GM23338 (cell line): ENCODE data around the gene SH3BGR. TPM values are rescaled to one million over a fixed set of nuclear protein-coding genes. Genes with fewer than 3 reads are reported as not detected.

Experiments
- ATAC-seq: fragments of 200-7000 bp; cut with Tn5 transposase; 3 replicates; pipeline ENCODE4 v1.9.1; 2020
- DNase-seq: peaks from one replicate; pipeline ENCODE4 v3.0.0-alpha.2; 2015; ENCODE audit warnings: low spot score
- H2AFZ ChIP-seq: fragments of 200-600 bp; sonication (generic); 2 replicates; pipeline ENCODE4 v1.8.0; 2016; ENCODE audit warnings: antibody characterized with exemption, mild to moderate bottlenecking, moderate library complexity
- H3F3A ChIP-seq: fragments of 200-600 bp; sonication (generic); replicated peaks from 2 replicates; pipeline ENCODE4 v1.8.0; 2017; ENCODE audit warnings: antibody characterized with exemption, mixed run types, low read depth
- H3K27ac ChIP-seq: fragments of 200-600 bp; sonication (generic); 2 replicates; pipeline ENCODE4 v1.6.1; 2016; ENCODE audit warnings: low read depth
- H3K27me3 ChIP-seq: fragments of 200-600 bp; sonication (generic); 2 replicates; pipeline ENCODE4 v1.8.0; 2016; ENCODE audit warnings: mild to moderate bottlenecking, mixed run types, moderate library complexity; ENCODE audit not compliant: insufficient read depth
- H3K36me3 ChIP-seq: fragments of 200-600 bp; sonication (generic); 2 replicates; pipeline ENCODE4 v1.8.0; 2016; ENCODE audit warnings: mild to moderate bottlenecking; ENCODE audit not compliant: insufficient read depth
- H3K4me1 ChIP-seq: fragments of 200-600 bp; sonication (generic); 2 replicates; pipeline ENCODE4 v1.8.0; 2016; ENCODE audit warnings: mild to moderate bottlenecking, moderate library complexity; ENCODE audit not compliant: insufficient read depth
- H3K4me2 ChIP-seq: fragments of 200-600 bp; sonication (generic); 2 replicates; pipeline ENCODE4 v1.7.1; 2017; ENCODE audit warnings: mixed run types
- H3K4me3 ChIP-seq: fragments of 200-600 bp; sonication (generic); 2 replicates; pipeline ENCODE4 v1.6.1; 2016; ENCODE audit warnings: mixed run types
- H3K79me2 ChIP-seq: fragments of 200-600 bp; sonication (generic); replicated peaks from 2 replicates; pipeline ENCODE4 v1.8.0; 2017; ENCODE audit warnings: mild to moderate bottlenecking; ENCODE audit not compliant: insufficient read depth
- H3K9me2 ChIP-seq: fragments of 200-600 bp; sonication (generic); 2 replicates; pipeline ENCODE4 v1.8.0; 2017; ENCODE audit not compliant: insufficient read depth
- H4K20me1 ChIP-seq: fragments of 200-600 bp; sonication (generic); replicated peaks from 2 replicates; pipeline ENCODE4 v1.8.0; 2017; ENCODE audit warnings: mild to moderate bottlenecking; ENCODE audit not compliant: insufficient read depth
- H3K27ac Mint-ChIP-seq: 2 replicates; pipeline ENCODE4 v1.8.0; 2020; ENCODE audit warnings: inconsistent platforms, mild to moderate bottlenecking, moderate library complexity, mixed read lengths
- H3K27me3 Mint-ChIP-seq: 3 replicates; pipeline ENCODE4 v1.8.0; 2022; ENCODE audit warnings: low read depth, mild to moderate bottlenecking, moderate library complexity, mixed read lengths, inconsistent platforms; ENCODE audit not compliant: insufficient read depth, poor library complexity
- H3K36me3 Mint-ChIP-seq: 3 replicates; pipeline ENCODE4 v1.8.0; 2021; ENCODE audit warnings: low read depth, mild to moderate bottlenecking, inconsistent platforms, moderate library complexity, mixed read lengths
- H3K4me1 Mint-ChIP-seq: 3 replicates; pipeline ENCODE4 v1.8.0; 2020; ENCODE audit warnings: mild to moderate bottlenecking, inconsistent platforms, mixed read lengths
- H3K4me3 Mint-ChIP-seq: 3 replicates; pipeline ENCODE4 v1.8.0; 2021; ENCODE audit warnings: moderate library complexity, mild to moderate bottlenecking, inconsistent platforms, mixed read lengths
- H3K9me3 Mint-ChIP-seq: 3 replicates; pipeline ENCODE4 v1.8.0; 2020; ENCODE audit warnings: moderate library complexity, mild to moderate bottlenecking, inconsistent platforms, mixed read lengths
- EZH2phosphoT487 ChIP-seq: fragments of 200-600 bp; sonication (generic); IDR thresholded peaks from one replicate; pipeline ENCODE4 v1.8.1; 2018; ENCODE audit warnings: antibody characterized with exemption; ENCODE audit not compliant: unreplicated experiment
- POLR2AphosphoS5 ChIP-seq: IDR thresholded peaks from 2 replicates; pipeline ENCODE4 v1.6.1; 2016; ENCODE audit warnings: antibody characterized with exemption, low read depth
- ZNF114 ChIP-seq: fragments of 250-450 bp; sonication (Bioruptor Pico); IDR thresholded peaks from 2 replicates; pipeline ENCODE4 v1.5.0; 2020; ENCODE audit warnings: mild to moderate bottlenecking, moderate library complexity
- polyA plus RNA-seq: library from polyadenylated mRNA; unstranded; fragments of >200 nt; fragmentation: Nextera tagmentation; extraction: Ambion mirVana; gene quantifications from 2 replicates; pipeline ENCODE4 v1.2.1, GENCODE V29; 2016
- total RNA-seq: library from RNA; depleted of rRNA; stranded (reverse); fragments of >200 nt; shearing (Covaris generic); gene quantifications from 2 replicates; pipeline ENCODE4 v1.2.3, GENCODE V29; 2014
- TF ChIP-seq, protein P1 (sequence below), 2 experiments: fragments of 200-600 bp in 1 of 2; sonication (generic) in 1 of 2; conservative IDR thresholded peaks; 2 replicates each; pipeline versions ENCODE4 v1.5.1 to v1.6.1; 2016 to 2017; ENCODE audit warnings: antibody characterized with exemption in 2 of 2, low read depth in 2 of 2, mild to moderate bottlenecking in 2 of 2, moderate library complexity in 1 of 2
- TF ChIP-seq, protein P2 (sequence below): fragments of 250-450 bp; sonication (Bioruptor Pico); IDR thresholded peaks from 2 replicates; pipeline ENCODE4 v1.5.0; 2020; ENCODE audit warnings: mild to moderate bottlenecking, moderate library complexity

SH3BGR gene
- total and polyA plus RNA-seq, 2 experiments from 2014 or later = 5.9 to 18.9 TPM

DNA sequence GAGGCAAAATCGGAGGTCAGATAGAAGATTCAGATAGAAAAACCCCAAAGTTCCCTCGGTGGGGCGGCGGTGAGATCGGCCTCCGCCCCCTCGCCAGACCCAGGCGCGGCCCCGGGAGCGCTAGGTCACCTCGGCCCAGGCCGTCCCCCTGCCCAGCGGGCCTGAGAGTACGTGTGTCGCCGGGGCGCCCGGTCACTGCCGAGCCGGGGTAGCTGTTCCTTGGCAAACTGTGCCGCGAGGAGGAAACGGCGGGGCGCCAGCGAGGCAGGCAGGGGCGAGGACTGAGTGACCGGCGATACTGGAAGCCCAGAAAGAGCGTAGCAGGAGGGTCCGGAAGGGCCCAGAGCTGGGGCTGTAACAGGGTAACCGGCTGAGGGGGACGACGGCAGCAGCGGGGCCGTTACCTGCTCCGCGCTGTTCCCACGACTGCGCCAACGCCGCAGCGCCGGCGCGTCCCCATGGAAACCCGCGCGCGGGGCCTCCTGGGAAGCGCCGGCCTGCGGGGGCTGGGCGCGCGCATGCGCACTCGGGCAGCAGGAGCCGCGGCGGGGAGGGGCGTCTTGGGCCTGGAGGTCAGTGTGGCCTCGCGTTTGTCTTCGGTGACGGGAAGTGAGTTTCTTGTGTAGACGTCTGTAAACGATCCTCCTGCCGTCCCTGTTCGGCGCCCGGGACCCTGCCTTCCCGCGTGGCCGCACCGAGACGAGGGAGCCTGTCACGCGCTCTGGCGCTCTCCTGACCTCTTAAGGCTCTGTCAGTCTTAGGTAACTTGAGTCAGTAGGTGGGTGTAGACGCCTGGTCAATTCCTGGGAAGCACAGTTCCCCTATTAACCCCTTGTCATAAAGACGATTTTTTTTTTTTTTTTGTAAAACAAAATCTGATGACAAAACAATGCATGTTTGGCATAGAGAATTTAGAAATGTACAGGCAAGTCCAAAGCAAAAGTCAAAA lies 6.2 kb upstream of the SH3BGR start, which contains the start of gene LCA5L:
LCA5L (minus strand) TSS at position 458 of the 949 bp plus-strand sequence. CDS start 17,285 bp downstream, outside the sequence.
- no peaks in the 10 kb centered on the region for H3K36me3 ChIP-seq
- H3K79me2 ChIP-seq = no peaks in the 10 kb centered on the region
- Mint-ChIP-seq H3K9me3 (no peaks in the 10 kb centered on the region), H3K4me1 (peaks cover 29% of the 10 kb centered on the region), H3K27ac (peak within 1 kb of the TSS; percentile 91), H3K4me3 (peak within 1 kb of the TSS; percentile 89), H3K27me3 (peaks cover 9% of the 10 kb centered on the region), H3K36me3 (no peaks in the 10 kb centered on the region; the same call in 2 of the 3 replicates)
- DNase-seq (peak; percentile 94), ATAC-seq (peak; percentile 87)
- H2AFZ ChIP-seq = peak within 1 kb of the TSS; percentile 98
- H4K20me1 ChIP-seq = no peaks in the 10 kb centered on the region
- TF ChIP-seq, protein P1, sequence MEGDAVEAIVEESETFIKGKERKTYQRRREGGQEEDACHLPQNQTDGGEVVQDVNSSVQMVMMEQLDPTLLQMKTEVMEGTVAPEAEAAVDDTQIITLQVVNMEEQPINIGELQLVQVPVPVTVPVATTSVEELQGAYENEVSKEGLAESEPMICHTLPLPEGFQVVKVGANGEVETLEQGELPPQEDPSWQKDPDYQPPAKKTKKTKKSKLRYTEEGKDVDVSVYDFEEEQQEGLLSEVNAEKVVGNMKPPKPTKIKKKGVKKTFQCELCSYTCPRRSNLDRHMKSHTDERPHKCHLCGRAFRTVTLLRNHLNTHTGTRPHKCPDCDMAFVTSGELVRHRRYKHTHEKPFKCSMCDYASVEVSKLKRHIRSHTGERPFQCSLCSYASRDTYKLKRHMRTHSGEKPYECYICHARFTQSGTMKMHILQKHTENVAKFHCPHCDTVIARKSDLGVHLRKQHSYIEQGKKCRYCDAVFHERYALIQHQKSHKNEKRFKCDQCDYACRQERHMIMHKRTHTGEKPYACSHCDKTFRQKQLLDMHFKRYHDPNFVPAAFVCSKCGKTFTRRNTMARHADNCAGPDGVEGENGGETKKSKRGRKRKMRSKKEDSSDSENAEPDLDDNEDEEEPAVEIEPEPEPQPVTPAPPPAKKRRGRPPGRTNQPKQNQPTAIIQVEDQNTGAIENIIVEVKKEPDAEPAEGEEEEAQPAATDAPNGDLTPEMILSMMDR (conservative IDR thresholded peaks at IDR 0.05; ENCODE audit: low read depth in 2 of 2) = 0 out of 4 replicates have a peak, but pooled peaks of 1 of the 2 experiments have one; percentile 7
- TF ChIP-seq ZNF114 (CRISPR knock-in tag) = no peak
- TF ChIP-seq POLR2AphosphoS5 = peak; percentile 67
- TF ChIP-seq, protein P2, sequence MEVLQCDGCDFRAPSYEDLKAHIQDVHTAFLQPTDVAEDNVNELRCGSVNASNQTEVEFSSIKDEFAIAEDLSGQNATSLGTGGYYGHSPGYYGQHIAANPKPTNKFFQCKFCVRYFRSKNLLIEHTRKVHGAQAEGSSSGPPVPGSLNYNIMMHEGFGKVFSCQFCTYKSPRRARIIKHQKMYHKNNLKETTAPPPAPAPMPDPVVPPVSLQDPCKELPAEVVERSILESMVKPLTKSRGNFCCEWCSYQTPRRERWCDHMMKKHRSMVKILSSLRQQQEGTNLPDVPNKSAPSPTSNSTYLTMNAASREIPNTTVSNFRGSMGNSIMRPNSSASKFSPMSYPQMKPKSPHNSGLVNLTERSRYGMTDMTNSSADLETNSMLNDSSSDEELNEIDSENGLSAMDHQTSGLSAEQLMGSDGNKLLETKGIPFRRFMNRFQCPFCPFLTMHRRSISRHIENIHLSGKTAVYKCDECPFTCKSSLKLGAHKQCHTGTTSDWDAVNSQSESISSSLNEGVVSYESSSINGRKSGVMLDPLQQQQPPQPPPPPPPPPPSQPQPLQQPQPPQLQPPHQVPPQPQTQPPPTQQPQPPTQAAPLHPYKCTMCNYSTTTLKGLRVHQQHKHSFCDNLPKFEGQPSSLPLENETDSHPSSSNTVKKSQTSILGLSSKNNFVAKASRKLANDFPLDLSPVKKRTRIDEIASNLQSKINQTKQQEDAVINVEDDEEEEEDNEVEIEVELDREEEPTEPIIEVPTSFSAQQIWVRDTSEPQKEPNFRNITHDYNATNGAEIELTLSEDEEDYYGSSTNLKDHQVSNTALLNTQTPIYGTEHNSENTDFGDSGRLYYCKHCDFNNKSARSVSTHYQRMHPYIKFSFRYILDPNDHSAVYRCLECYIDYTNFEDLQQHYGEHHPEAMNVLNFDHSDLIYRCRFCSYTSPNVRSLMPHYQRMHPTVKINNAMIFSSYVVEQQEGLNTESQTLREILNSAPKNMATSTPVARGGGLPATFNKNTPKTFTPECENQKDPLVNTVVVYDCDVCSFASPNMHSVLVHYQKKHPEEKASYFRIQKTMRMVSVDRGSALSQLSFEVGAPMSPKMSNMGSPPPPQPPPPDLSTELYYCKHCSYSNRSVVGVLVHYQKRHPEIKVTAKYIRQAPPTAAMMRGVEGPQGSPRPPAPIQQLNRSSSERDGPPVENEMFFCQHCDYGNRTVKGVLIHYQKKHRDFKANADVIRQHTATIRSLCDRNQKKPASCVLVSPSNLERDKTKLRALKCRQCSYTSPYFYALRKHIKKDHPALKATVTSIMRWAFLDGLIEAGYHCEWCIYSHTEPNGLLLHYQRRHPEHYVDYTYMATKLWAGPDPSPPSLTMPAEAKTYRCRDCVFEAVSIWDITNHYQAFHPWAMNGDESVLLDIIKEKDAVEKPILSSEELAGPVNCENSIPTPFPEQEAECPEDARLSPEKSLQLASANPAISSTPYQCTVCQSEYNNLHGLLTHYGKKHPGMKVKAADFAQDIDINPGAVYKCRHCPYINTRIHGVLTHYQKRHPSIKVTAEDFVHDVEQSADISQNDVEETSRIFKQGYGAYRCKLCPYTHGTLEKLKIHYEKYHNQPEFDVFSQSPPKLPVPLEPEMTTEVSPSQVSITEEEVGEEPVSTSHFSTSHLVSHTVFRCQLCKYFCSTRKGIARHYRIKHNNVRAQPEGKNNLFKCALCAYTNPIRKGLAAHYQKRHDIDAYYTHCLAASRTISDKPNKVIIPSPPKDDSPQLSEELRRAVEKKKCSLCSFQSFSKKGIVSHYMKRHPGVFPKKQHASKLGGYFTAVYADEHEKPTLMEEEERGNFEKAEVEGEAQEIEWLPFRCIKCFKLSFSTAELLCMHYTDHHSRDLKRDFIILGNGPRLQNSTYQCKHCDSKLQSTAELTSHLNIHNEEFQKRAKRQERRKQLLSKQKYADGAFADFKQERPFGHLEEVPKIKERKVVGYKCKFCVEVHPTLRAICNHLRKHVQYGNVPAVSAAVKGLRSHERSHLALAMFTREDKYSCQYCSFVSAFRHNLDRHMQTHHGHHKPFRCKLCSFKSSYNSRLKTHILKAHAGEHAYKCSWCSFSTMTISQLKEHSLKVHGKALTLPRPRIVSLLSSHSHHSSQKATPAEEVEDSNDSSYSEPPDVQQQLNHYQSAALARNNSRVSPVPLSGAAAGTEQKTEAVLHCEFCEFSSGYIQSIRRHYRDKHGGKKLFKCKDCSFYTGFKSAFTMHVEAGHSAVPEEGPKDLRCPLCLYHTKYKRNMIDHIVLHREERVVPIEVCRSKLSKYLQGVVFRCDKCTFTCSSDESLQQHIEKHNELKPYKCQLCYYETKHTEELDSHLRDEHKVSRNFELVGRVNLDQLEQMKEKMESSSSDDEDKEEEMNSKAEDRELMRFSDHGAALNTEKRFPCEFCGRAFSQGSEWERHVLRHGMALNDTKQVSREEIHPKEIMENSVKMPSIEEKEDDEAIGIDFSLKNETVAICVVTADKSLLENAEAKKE (CRISPR knock-in tag) = no peak
- no peak for TF ChIP-seq EZH2phosphoT487
- H3K4me3 ChIP-seq = peak within 1 kb of the TSS; percentile 92
- peaks cover 8% of the 10 kb centered on the region; the same call in 1 of the 2 replicates for H3F3A ChIP-seq
- H3K27me3 ChIP-seq = no peaks in the 10 kb centered on the region
- H3K4me2 ChIP-seq = peak within 1 kb of the TSS; percentile 94
- H3K4me1 ChIP-seq = peaks cover 28% of the 10 kb centered on the region
- H3K27ac ChIP-seq = peak within 1 kb of the TSS; percentile 46; the same call in 1 of the 2 replicates
- H3K9me2 ChIP-seq = no peaks in the 10 kb centered on the region
